HG03520 (cell line): Measurements from ENCODE around the gene FAF2.
"Not testable (repeated sequence)": the region's sequence is repeated elsewhere in the genome, so short reads cannot be mapped to it uniquely, and the experiment has no call there.

Experiments
- ATAC-seq: cut with Tn5 transposase; IDR thresholded peaks from one replicate; pipeline ENCODE4 v1.9.1; 2021; ENCODE audit warnings: mild to moderate bottlenecking, moderate library complexity; ENCODE audit not compliant: unreplicated experiment

Gene FAF2

GRCh38 chr5:176416965-176417364, 31.2 kb upstream of the FAF2 start:
- no peak for ATAC-seq

GRCh38 chr5:176418251-176418650, 29.9 kb upstream of the FAF2 start:
- no peak for ATAC-seq

GRCh38 chr5:176420086-176420485, 28.1 kb upstream of the FAF2 start:
- no peak for ATAC-seq

GRCh38 chr5:176420972-176421544, 27.1 kb upstream of the FAF2 start:
- ATAC-seq: no peak

- ATAC-seq: no peak
Measured at GRCh38 chr5:176424181-176424580, 24.0 kb upstream of the FAF2 start.

- no peak for ATAC-seq
Measured at GRCh38 chr5:176425138-176425537, 23.0 kb upstream of the FAF2 start.

- no peak for ATAC-seq
Measured at GRCh38 chr5:176425791-176426190, 22.4 kb upstream of the FAF2 start.

- no peak for ATAC-seq
Measured at GRCh38 chr5:176426876-176427275, 21.3 kb upstream of the FAF2 start.

GRCh38 chr5:176427971-176428370, 20.2 kb upstream of the FAF2 start:
- ATAC-seq: no peak

GRCh38 chr5:176429972-176430371, 18.2 kb upstream of the FAF2 start:
- no peak for ATAC-seq

- ATAC-seq: no peak
Measured at GRCh38 chr5:176432707-176433106, 15.5 kb upstream of the FAF2 start.

GRCh38 chr5:176436656-176437055, 11.5 kb upstream of the FAF2 start:
- ATAC-seq: no peak

GRCh38 chr5:176438959-176439757, 9.0 kb upstream of the FAF2 start:
- ATAC-seq: no peak

GRCh38 chr5:176440927-176441706, 7.1 kb upstream of the FAF2 start:
- ATAC-seq: no peak

- no peak for ATAC-seq
Measured at GRCh38 chr5:176441921-176442323, 6.3 kb upstream of the FAF2 start.

GRCh38 chr5:176442911-176443310, 5.3 kb upstream of the FAF2 start:
- ATAC-seq: not testable (repeated sequence)

GRCh38 chr5:176444742-176445141, 3.4 kb upstream of the FAF2 start:
- ATAC-seq: no peak

GRCh38 chr5:176446028-176446665, 2.0 kb upstream of the FAF2 start:
- ATAC-seq: no peak

GRCh38 chr5:176446884-176447590, 1.1 kb upstream of the FAF2 start:
- no peak for ATAC-seq

GRCh38 chr5:176447591-176447977, 601 bp upstream of the FAF2 start:
- ATAC-seq: peak; percentile 24

- ATAC-seq: no peak
Measured at GRCh38 chr5:176450077-176450476, 1.9 kb downstream of the FAF2 start.
